ENCODE measurements around the gene HSPH1. TPM values are rescaled to one million over a fixed set of nuclear protein-coding genes. Genes with fewer than 3 reads are reported as not detected.

The HSPH1 gene
- total and polyA plus RNA-seq, 2 of the 8 experiments (the other 6 are each of a cell fraction or from before 2014, with no cell fraction given) = 14.2 to 145 TPM

DNA sequence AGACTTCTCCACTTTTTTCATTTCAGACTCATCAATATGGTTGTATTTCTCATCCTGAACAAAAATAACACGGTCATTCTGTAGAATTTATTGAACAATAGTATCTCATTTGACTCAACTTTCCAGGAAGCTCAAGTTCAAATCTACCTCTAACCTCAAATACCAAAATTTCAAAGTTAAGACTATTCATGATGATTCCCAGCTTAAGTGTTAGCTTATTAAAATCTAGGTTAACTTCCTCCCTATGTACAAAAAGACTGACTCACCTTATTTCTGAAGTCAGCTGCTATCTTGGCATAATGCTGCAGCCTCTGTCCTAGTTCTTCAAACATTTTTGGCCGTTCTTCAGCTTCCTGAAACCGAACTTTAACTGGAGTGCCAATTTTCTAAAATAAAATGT, 23.2 kb downstream of the HSPH1 start:
- H3K14ac ChIP-seq (ENCODE audit: insufficient read length) = no peak overlapping the region
- H3K4me1 ChIP-seq (replicated peaks in 1 of 4; ENCODE audit: control insufficient read depth in 3 of 4, insufficient read depth in 4 of 4, low read length in 3 of 4) = no peaks in the 10 kb centered on the region
- H3K4me2 ChIP-seq (ENCODE audit: insufficient read depth in 1 of 2, low read depth in 2 of 2, low read length in 2 of 2) = no peak overlapping the region
- H2AK5ac ChIP-seq (ENCODE audit: low read depth, low read length) = no peak overlapping the region
- H3K9me3 ChIP-seq (ENCODE audit: insufficient read depth in 2 of 2, low read depth in 1 of 2, low read length in 1 of 2) = no peaks in the 10 kb centered on the region
- H3K36me3 ChIP-seq (ENCODE audit: control insufficient read depth in 2 of 4, insufficient read depth in 4 of 4, low read length in 3 of 4) = peaks cover 6 to 80% (median 53%) of the 10 kb centered on the region in 4 experiments
- H3K27me3 ChIP-seq (replicated peaks in 1 of 4; ENCODE audit: control insufficient read depth in 3 of 4, extremely low read depth in 1 of 4, insufficient read depth in 3 of 4, low read length in 3 of 4) = no peaks in the 10 kb centered on the region
- H2AFZ ChIP-seq (ENCODE audit: low read length) = no peak overlapping the region
- peaks cover 1% of the 10 kb centered on the region in 2 experiments for H4K20me1 ChIP-seq (replicated peaks in 1 of 2; ENCODE audit: control insufficient read depth in 1 of 2, insufficient read depth in 2 of 2, low read length in 2 of 2)
- POLR2A ChIA-PET (ENCODE audit: partially characterized antibody) = no interaction called here
- H3K9ac ChIP-seq (replicated peaks in 1 of 4; ENCODE audit: extremely low read depth in 1 of 4, low read depth in 3 of 4, low read length in 3 of 4) = no peak overlapping the region
- no peak overlapping the region for H3K4ac ChIP-seq (replicated peaks; ENCODE audit: insufficient read length, low read depth, low read length)
- FAIRE-seq (no peak), DNase-seq (ENCODE audit: low read depth in 1 of 2, low spot score in 2 of 2) (no peak)
- no peak overlapping the region for H4K91ac ChIP-seq (replicated peaks; ENCODE audit: insufficient read length, low read length)
- no peak overlapping the region for H3K18ac ChIP-seq (ENCODE audit: extremely low read depth, low read length)
- H3K4me3 ChIP-seq (ENCODE audit: extremely low read depth in 1 of 4, insufficient read depth in 2 of 4, low read depth in 3 of 4, low read length in 4 of 4) = no peak overlapping the region
- no peak overlapping the region for H4K5ac ChIP-seq (ENCODE audit: insufficient read length, low read depth, low read length)
- WGBS, 2 experiments (ENCODE audit: extremely low coverage in 1 of 2, insufficient coverage in 1 of 2, insufficient read length in 1 of 2, insufficient replicate concordance in 2 of 2, low coverage in 1 of 2, low lambda C conversion rate in 2 of 2, missing lambda C conversion rate in 1 of 2) = 96% methylated on average over 3 of the region's 3 CpGs; no CpG with 5 or more reads in 1 of the 2 experiments
- no peak overlapping the region for H4K8ac ChIP-seq (ENCODE audit: extremely low read depth, insufficient read depth, low read length)
- H2BK5ac ChIP-seq (ENCODE audit: low read depth, low read length) = no peak overlapping the region
- H2BK20ac ChIP-seq (ENCODE audit: low read length) = no peak overlapping the region
- no peaks in the 10 kb centered on the region; the same call in 1 of the 2 replicates for H3K23me2 ChIP-seq (ENCODE audit: low read depth, low read length)
- H3K23ac ChIP-seq (ENCODE audit: insufficient read length) = no peak overlapping the region
- H3K56ac ChIP-seq (replicated peaks; ENCODE audit: insufficient read length, low read depth, low read length) = no peak overlapping the region
- H2BK120ac ChIP-seq (replicated peaks; ENCODE audit: low read depth, low read length) = no peak overlapping the region
- no peaks in the 10 kb centered on the region for H3K79me2 ChIP-seq (ENCODE audit: control insufficient read depth in 1 of 2, insufficient read depth in 2 of 2, low read length in 2 of 2)
- H3K27ac ChIP-seq (ENCODE audit: low read depth, low read length) = no peak overlapping the region
- CTCF ChIA-PET (ENCODE audit: partially characterized antibody) = interaction anchor here (1.2 kb wide), 1 partner anchor 88 kb away, joined by 3 read pairs; no protein-coding TSS in a partner anchor
- H3K79me1 ChIP-seq (ENCODE audit: low read depth, low read length) = no peaks in the 10 kb centered on the region
- no peak overlapping the region for H2BK15ac ChIP-seq (ENCODE audit: low read length)
- no peak overlapping the region for H2BK12ac ChIP-seq (ENCODE audit: low read depth, low read length)
- TF ChIP-seq PHF8 (conservative IDR thresholded peaks at IDR 0.05; ENCODE audit: low read depth, low read length) = no peak
- no peak for TF ChIP-seq BACH1 (IDR thresholded peaks at IDR 0.05; ENCODE audit: low read length)
- no peak for TF ChIP-seq CTBP2 (IDR thresholded peaks at IDR 0.05; ENCODE audit: borderline replicate concordance, insufficient read depth, insufficient read length, low read length)
- TF ChIP-seq MAFK (IDR thresholded peaks at IDR 0.05; ENCODE audit: low read depth, low read length) = no peak
- TF ChIP-seq, protein P1, sequence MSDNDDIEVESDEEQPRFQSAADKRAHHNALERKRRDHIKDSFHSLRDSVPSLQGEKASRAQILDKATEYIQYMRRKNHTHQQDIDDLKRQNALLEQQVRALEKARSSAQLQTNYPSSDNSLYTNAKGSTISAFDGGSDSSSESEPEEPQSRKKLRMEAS (IDR thresholded peaks at IDR 0.05) = no peak
- TF ChIP-seq TAF7 (optimal IDR thresholded peaks at IDR 0.05; ENCODE audit: borderline replicate concordance, low read depth, low read length) = no peak
- no peak for TF ChIP-seq NANOG (IDR thresholded peaks at IDR 0.05; ENCODE audit: insufficient read depth, low read depth, low read length, poor library complexity, severe bottlenecking)
- no peak for TF ChIP-seq NRF1 (IDR thresholded peaks at IDR 0.05; ENCODE audit: low read depth, low read length)
- TF ChIP-seq ZNF274 (IDR thresholded peaks at IDR 0.05; ENCODE audit: borderline replicate concordance, extremely low read depth, low read length) = no peak
- no peak for TF ChIP-seq SIRT6 (IDR thresholded peaks at IDR 0.05; ENCODE audit: low read length)
- no peak for TF ChIP-seq EGR1 (IDR thresholded peaks at IDR 0.05; ENCODE audit: borderline replicate concordance, low read depth, low read length)
- no peak for TF ChIP-seq TEAD4 (IDR thresholded peaks at IDR 0.05; ENCODE audit: low read depth, low read length)

All from H1 (cell line).